Naive B cell (primary cell): Measurements from ENCODE around the gene PCSK6. TPM values are rescaled to one million over a fixed set of nuclear protein-coding genes. Genes with fewer than 3 reads are reported as not detected.

Source experiments
- ATAC-seq, 2 donors: fragments of 150-1000 bp; cut with Tn5 transposase; 2 replicates each; pipeline ENCODE4 v1.10.0; 2021; ENCODE audit warnings: low read depth in 2 of 2, mild to moderate bottlenecking in 2 of 2, moderate library complexity in 2 of 2
- DNase-seq: peaks from one replicate; pipeline ENCODE4 v3.0.0; 2022
- H3K27ac Mint-ChIP-seq, 6 donors: one replicate each; pipeline ENCODE4 v1.8.0; 2020 to 2022; ENCODE audit warnings: mild to moderate bottlenecking in 6 of 6, mixed read lengths in 6 of 6, moderate library complexity in 5 of 6, inconsistent platforms in 2 of 6
- H3K27me3 Mint-ChIP-seq, 3 donors: one replicate each; pipeline ENCODE4 v1.8.0; 2021 to 2022; ENCODE audit warnings: mixed read lengths in 3 of 3, mild to moderate bottlenecking in 1 of 3
- H3K36me3 Mint-ChIP-seq, 2 donors: one replicate each; pipeline ENCODE4 v1.8.0; 2020 to 2022; ENCODE audit warnings: mixed read lengths in 2 of 2, inconsistent platforms in 1 of 2, mild to moderate bottlenecking in 1 of 2
- H3K4me1 Mint-ChIP-seq, 3 donors: one replicate each; pipeline ENCODE4 v1.8.0; 2020 to 2022; ENCODE audit warnings: mixed read lengths in 3 of 3, inconsistent platforms in 1 of 3, mild to moderate bottlenecking in 1 of 3, moderate library complexity in 1 of 3
- H3K4me3 Mint-ChIP-seq, 8 donors: one replicate each; pipeline ENCODE4 v1.8.0; 2020 to 2022; ENCODE audit warnings: mild to moderate bottlenecking in 8 of 8, mixed read lengths in 8 of 8, moderate library complexity in 8 of 8, inconsistent platforms in 2 of 8
- H3K9me3 Mint-ChIP-seq, 7 donors: one replicate each; pipeline ENCODE4 v1.8.0; 2020 to 2022; ENCODE audit warnings: mixed read lengths in 7 of 7, mild to moderate bottlenecking in 5 of 7, inconsistent platforms in 2 of 7, moderate library complexity in 1 of 7
- polyA plus RNA-seq, 6 donors: library from polyadenylated mRNA; unstranded; fragments of 300-500 nt; fragmentation: Illumina TruSeq; gene quantifications; one replicate each; pipeline ENCODE4 v1.2.3, GENCODE V29; 2021; ENCODE audit warnings: low read depth in 6 of 6

PCSK6 gene
- polyA plus RNA-seq, 6 donors from 2014 or later = 0.78 to 1.4 (median 0.96) TPM; not detected in 1

DNA sequence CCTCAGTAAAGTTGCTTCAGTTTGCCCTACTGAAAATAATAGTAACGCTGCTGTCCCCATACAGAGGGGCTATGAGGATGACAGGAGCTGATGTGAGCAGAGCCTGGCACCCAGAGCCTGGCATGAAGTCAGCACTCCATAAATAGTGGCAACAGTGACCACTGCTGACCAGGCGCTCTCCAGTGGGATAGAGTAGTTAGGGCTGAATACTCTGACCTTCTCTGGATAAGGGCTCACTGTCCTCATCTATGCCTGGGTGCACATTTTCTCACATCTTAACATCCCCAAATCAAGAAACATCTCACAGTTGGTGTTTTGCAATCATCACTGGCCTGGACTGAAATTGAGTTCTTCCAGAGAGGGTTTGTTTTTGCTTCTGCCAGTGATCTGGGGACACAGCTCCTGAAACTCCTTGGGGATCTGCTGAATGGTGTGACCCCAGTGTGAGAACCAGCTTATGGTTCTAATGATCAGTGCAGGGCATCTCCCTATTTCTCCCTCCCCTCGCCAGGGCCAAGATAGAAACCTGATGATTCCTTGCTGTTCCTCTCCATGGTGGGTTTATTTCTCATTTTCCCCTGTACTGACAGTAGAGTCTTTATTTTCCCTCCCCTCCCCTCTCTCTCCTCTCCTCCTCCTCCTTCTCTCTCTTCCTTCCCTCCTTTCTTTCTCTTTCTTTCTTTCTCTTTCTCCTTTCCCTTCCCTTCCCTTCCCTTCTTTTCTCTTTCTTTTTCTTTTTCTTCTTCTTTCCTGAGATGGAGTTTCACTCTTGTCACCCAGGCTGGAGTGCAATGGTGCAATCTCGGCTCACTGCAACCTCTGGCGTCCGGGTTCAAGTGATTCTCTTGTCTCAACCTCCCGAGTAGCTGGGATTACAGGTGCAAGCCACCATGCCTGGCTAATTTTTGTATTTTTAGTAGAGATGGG, 3.5 kb upstream of the PCSK6 start:
- Mint-ChIP-seq H3K4me1 (peaks cover 20 to 26% (median 25%) of the 10 kb centered on the region in 3 donors), H3K27ac (peak overlapping the region in 1 of 6 donors; percentile 95), H3K4me3 (peak overlapping the region in 1 of 8 donors; percentile 12), H3K36me3 (peaks cover 0 to 15% of the 10 kb centered on the region in 2 donors), H3K27me3 (peaks cover 41 to 73% (median 64%) of the 10 kb centered on the region in 3 donors), H3K9me3 (no peaks in the 10 kb centered on the region)
- ATAC-seq (no peak), DNase-seq (no peak)

- peaks cover 0 to 9% of the 10 kb centered on the region in 2 donors for H3K36me3 Mint-ChIP-seq
- ATAC-seq = no peak
- H3K27me3 Mint-ChIP-seq = peaks cover 40 to 73% (median 62%) of the 10 kb centered on the region in 3 donors
- peaks cover 12 to 19% (median 18%) of the 10 kb centered on the region in 3 donors for H3K4me1 Mint-ChIP-seq
- no peaks in the 10 kb centered on the region for H3K9me3 Mint-ChIP-seq
- peak overlapping the region in 2 of 8 donors; percentile 43 to 68 for H3K4me3 Mint-ChIP-seq
- DNase-seq = no peak
- no peak overlapping the region for H3K27ac Mint-ChIP-seq
Observed at GRCh38 chr15:101491734-101492640, 2.5 kb upstream of the PCSK6 start.

GRCh38 chr15:101490922-101491733, 1.6 kb upstream of the PCSK6 start:
- H3K4me3 Mint-ChIP-seq = peak overlapping the region in 5 of 8 donors; percentile 39 to 76 (median 45)
- H3K4me1 Mint-ChIP-seq = peaks cover 3 to 10% (median 10%) of the 10 kb centered on the region in 3 donors
- DNase-seq (no peak), ATAC-seq (no peak)
- H3K27me3 Mint-ChIP-seq = peaks cover 46 to 73% (median 62%) of the 10 kb centered on the region in 3 donors
- no peaks in the 10 kb centered on the region for H3K9me3 Mint-ChIP-seq
- H3K27ac Mint-ChIP-seq = no peak overlapping the region
- H3K36me3 Mint-ChIP-seq = peaks cover 0 to under 1% of the 10 kb centered on the region in 2 donors

GRCh38 chr15:101490408-101490891, 943 bp upstream of the PCSK6 start:
- no peak for ATAC-seq
- H3K27ac Mint-ChIP-seq = no peak overlapping the region
- peaks cover 0 to 6% (median 5%) of the 10 kb centered on the region in 3 donors for H3K4me1 Mint-ChIP-seq
- peak overlapping the region in 7 of 8 donors; percentile 39 to 79 (median 72) for H3K4me3 Mint-ChIP-seq
- peaks cover 46 to 67% (median 61%) of the 10 kb centered on the region in 3 donors for H3K27me3 Mint-ChIP-seq
- H3K9me3 Mint-ChIP-seq = no peaks in the 10 kb centered on the region
- no peaks in the 10 kb centered on the region for H3K36me3 Mint-ChIP-seq
- no peak for DNase-seq

DNA sequence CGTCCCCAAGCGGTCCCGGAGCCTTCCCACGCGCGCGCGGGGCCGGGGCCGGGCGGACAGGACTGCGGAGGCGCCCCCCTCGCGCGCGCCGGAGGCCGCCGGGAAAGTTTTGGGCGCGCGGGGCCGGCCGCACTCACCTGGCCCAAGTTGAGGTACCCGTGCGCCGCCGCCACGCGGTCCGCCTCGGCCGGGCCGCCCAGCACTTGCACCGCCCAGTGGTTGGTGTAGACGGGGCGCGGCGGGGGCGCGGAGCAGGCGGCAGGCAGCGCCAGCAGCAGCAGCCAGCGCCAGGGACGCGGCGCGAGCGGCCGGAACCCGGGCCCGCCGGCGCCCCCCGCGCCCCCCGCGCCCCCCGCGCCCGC, 289 bp downstream of the PCSK6 start:
- DNase-seq (no peak), ATAC-seq (peak in 1 of 2 donors; percentile 72)
- peaks cover 39 to 59% (median 58%) of the 10 kb centered on the region in 3 donors for H3K27me3 Mint-ChIP-seq

DNA sequence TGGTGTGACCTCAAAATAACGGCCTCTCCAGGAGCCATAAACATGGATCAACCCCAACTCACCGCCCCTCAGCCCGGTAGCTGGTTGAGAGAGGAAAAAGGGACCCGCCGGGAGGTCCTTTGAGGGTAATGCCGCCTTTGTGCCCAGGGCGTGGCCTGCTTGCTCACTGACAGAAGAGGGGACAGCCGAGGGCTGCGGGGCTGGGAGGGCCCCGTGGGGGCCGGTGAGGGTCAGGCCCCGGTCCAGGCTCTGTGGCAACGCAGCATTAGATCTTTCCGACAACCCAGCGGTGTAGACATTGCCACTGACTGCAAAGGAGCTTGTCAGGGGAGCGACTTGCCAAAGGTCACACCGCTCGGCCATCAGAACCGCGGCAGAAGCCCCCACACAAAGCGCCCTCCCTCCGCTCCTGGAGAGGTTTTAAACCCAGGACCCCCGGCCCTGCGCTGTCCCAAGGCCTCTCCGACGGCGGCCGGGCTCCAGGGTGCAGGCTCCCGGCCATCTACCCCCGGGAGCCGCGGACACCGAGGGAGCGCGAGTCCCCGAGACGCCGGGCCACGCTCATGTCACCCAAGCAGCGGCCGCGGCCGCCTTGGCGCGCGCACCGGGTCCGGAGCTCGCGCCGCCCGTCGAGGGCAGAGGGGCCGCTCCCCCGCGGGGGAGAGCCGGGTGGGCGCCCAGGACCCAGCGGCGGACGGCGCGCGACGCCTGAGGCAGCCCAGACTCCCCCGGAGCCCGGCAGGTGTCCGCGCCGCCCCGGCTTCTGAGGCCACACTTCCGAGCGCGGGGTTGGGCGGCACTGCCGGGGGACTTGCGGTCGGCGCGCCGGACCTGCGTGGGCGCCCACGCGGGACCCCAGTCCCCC, 975 bp downstream of the PCSK6 start:
- H3K36me3 Mint-ChIP-seq = no peaks in the 10 kb centered on the region
- H3K4me1 Mint-ChIP-seq = peaks cover 0 to 6% (median 4%) of the 10 kb centered on the region in 3 donors
- DNase-seq (no peak), ATAC-seq (peak in 1 of 2 donors; percentile 14)
- no peaks in the 10 kb centered on the region for H3K9me3 Mint-ChIP-seq
- H3K4me3 Mint-ChIP-seq = peak overlapping the region in 5 of 8 donors; percentile 15 to 61 (median 60)
- H3K27me3 Mint-ChIP-seq = peaks cover 37 to 57% (median 56%) of the 10 kb centered on the region in 3 donors
- H3K27ac Mint-ChIP-seq = no peak overlapping the region

More for the DNA sequence above, 289 bp downstream of the PCSK6 start:
- Mint-ChIP-seq H3K27ac (no peak overlapping the region), H3K9me3 (no peaks in the 10 kb centered on the region), H3K36me3 (no peaks in the 10 kb centered on the region), H3K4me1 (peaks cover 0 to 6% (median 5%) of the 10 kb centered on the region in 3 donors), H3K4me3 (no peak overlapping the region)

DNA sequence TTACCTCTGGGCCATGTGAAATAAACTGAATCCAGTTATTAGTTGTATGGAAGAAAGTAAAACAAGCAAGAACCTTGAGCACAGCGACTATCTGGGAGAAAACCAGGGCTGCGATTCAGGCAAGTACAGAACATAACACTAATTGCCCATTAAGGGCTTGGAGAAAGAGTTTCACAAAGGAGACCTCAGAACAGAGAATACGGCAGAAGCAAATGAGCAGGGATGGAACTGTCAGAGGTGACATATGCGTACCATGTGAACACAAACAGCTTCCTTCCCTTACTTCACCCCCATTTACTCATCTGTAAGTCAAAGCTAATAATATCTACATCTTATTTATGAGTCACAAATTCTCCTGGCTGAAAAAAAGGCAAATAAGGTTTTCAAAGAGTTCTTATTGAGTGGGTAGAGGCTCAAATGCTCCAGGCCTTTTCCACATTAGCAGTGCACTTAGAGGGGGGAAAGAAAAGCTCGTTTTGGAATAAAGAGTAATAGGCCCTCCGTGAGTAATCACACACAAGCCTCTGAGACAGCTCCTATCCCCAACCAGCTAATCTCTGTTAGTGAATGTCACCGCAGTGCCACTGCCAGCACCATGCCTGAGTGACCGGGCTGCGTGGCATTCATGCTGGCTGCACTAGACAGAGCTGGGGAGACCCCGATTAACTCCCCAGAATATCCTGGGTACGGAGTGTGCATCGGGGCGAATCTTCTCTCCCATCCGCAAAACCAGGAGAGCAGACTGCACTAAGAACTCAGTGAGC, 2.6 kb downstream of the PCSK6 start:
- Mint-ChIP-seq H3K36me3 (no peaks in the 10 kb centered on the region), H3K27me3 (peaks cover 29 to 50% (median 49%) of the 10 kb centered on the region in 3 donors), H3K27ac (no peak overlapping the region), H3K9me3 (no peaks in the 10 kb centered on the region), H3K4me3 (peak overlapping the region in 3 of 8 donors; percentile 25 to 50 (median 49)), H3K4me1 (peaks cover 0 to 6% (median 0%) of the 10 kb centered on the region in 3 donors)
- DNase-seq = no peak
- no peak for ATAC-seq

DNA sequence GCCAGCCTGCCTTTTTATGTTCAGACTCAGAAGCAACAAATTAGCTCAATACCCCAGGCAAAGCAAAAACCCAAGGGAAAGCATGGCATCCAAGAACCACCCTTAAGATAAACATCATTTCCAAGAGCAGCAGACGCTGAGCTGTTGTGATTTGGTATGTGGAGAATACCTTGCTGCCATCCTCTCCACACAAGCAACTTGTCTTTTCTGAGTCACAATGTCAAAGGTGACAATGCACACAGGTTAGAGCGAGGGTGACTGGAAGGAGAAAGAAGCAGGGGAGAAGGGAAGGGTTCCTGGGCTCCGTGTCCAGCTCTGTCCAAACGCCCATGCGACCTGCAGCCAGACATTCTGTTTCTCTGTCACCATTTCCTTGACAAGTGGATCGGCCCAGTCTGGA, 6.0 kb downstream of the PCSK6 start:
- ATAC-seq (no peak), DNase-seq (no peak)
- Mint-ChIP-seq H3K27ac (no peak overlapping the region), H3K4me3 (no peak overlapping the region), H3K36me3 (no peaks in the 10 kb centered on the region), H3K27me3 (peaks cover 27 to 53% (median 47%) of the 10 kb centered on the region in 3 donors), H3K4me1 (no peaks in the 10 kb centered on the region), H3K9me3 (no peaks in the 10 kb centered on the region)

- H3K4me1 Mint-ChIP-seq = no peaks in the 10 kb centered on the region
- no peaks in the 10 kb centered on the region for H3K9me3 Mint-ChIP-seq
- H3K27ac Mint-ChIP-seq = peak overlapping the region in 3 of 6 donors; percentile 8 to 76 (median 22)
- H3K36me3 Mint-ChIP-seq = no peaks in the 10 kb centered on the region
- no peak for DNase-seq
- ATAC-seq = no peak
- peaks cover 23 to 49% (median 48%) of the 10 kb centered on the region in 3 donors for H3K27me3 Mint-ChIP-seq
- no peak overlapping the region for H3K4me3 Mint-ChIP-seq
Observed at GRCh38 chr15:101482526-101483371, 6.8 kb downstream of the PCSK6 start.

DNA sequence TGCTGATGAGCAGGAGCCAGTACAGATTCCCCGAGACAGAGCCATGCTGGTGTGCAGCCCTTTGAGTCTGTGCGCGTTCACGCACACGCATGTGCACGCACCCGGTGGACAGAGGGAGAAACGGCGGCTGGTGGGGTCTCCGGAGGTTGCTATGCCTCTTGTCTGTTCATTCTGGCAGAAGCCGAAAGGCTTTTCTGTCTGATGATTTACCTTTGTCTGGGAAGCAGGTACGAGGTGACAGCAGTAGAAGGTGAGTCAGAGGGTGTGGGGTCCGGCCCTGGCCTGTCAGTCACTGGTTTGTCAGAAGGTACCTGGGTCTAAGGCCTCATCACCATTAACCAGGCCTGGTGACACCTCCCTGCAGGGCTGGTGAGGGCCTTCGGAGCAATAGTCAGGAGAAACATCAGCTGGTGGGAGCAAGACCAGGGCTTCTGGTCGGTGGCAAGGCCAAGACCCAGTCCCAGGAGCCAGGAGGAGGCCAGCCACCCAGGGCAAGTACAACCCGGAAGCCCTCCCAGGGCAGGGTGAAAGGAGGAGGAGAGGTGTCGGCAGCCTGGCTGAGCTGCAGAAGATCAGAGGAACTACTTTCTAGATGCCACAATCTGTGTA, 7.5 kb downstream of the PCSK6 start:
- DNase-seq = no peak
- no peak for ATAC-seq
- H3K27me3 Mint-ChIP-seq = peaks cover 19 to 42% (median 41%) of the 10 kb centered on the region in 3 donors

More for the DNA sequence above, 7.5 kb downstream of the PCSK6 start:
- H3K27ac Mint-ChIP-seq = no peak overlapping the region
- no peaks in the 10 kb centered on the region for H3K36me3 Mint-ChIP-seq
- no peaks in the 10 kb centered on the region for H3K4me1 Mint-ChIP-seq
- no peak overlapping the region for H3K4me3 Mint-ChIP-seq
- no peaks in the 10 kb centered on the region for H3K9me3 Mint-ChIP-seq
